PFSK-1 (cell line): ENCODE data around the gene ZNF177.

Source experiments
- FOXP2 ChIP-seq: optimal IDR thresholded peaks from 2 replicates; pipeline ENCODE3; 2011; ENCODE audit warnings: borderline replicate concordance, control low read depth, inconsistent platforms; ENCODE audit not compliant: insufficient read depth; ENCODE audit errors: extremely low read length, extremely low read depth
- POLR2AphosphoS5 ChIP-seq: IDR thresholded peaks from 2 replicates; pipeline ENCODE4 v1.6.1; 2012; ENCODE audit warnings: low read depth, mild to moderate bottlenecking, control low read depth, low read length, moderate library complexity
- SIN3A ChIP-seq: IDR thresholded peaks from 2 replicates; pipeline ENCODE4 v1.6.1; 2012; ENCODE audit warnings: mild to moderate bottlenecking, low read length, moderate library complexity, borderline replicate concordance; ENCODE audit not compliant: insufficient read depth
- TAF1 ChIP-seq: IDR thresholded peaks from 2 replicates; pipeline ENCODE4 v1.6.1; 2012; ENCODE audit warnings: low read length, control low read depth, borderline replicate concordance; ENCODE audit not compliant: insufficient read depth
- TF ChIP-seq, protein P1 (sequence below), 2 experiments: IDR thresholded peaks; 2 replicates each; pipeline versions ENCODE4 v1.6.1 to v1.8.0; 2011 to 2012; ENCODE audit warnings: low read depth in 2 of 2, low read length in 2 of 2, control low read depth in 1 of 2, inconsistent platforms in 1 of 2, mild to moderate bottlenecking in 1 of 2, moderate library complexity in 1 of 2; ENCODE audit not compliant: insufficient read depth in 1 of 2

The ZNF177 gene

GRCh38 chr19:9348671-9349070 lies 14.1 kb upstream of the ZNF177 start:
- TF ChIP-seq SIN3A: no peak
- no peak for TF ChIP-seq TAF1
- no peak for TF ChIP-seq POLR2AphosphoS5
- TF ChIP-seq FOXP2: no peak

- no peak for TF ChIP-seq FOXP2
- no peak for TF ChIP-seq SIN3A
- no peak for TF ChIP-seq TAF1
- TF ChIP-seq, protein P1, sequence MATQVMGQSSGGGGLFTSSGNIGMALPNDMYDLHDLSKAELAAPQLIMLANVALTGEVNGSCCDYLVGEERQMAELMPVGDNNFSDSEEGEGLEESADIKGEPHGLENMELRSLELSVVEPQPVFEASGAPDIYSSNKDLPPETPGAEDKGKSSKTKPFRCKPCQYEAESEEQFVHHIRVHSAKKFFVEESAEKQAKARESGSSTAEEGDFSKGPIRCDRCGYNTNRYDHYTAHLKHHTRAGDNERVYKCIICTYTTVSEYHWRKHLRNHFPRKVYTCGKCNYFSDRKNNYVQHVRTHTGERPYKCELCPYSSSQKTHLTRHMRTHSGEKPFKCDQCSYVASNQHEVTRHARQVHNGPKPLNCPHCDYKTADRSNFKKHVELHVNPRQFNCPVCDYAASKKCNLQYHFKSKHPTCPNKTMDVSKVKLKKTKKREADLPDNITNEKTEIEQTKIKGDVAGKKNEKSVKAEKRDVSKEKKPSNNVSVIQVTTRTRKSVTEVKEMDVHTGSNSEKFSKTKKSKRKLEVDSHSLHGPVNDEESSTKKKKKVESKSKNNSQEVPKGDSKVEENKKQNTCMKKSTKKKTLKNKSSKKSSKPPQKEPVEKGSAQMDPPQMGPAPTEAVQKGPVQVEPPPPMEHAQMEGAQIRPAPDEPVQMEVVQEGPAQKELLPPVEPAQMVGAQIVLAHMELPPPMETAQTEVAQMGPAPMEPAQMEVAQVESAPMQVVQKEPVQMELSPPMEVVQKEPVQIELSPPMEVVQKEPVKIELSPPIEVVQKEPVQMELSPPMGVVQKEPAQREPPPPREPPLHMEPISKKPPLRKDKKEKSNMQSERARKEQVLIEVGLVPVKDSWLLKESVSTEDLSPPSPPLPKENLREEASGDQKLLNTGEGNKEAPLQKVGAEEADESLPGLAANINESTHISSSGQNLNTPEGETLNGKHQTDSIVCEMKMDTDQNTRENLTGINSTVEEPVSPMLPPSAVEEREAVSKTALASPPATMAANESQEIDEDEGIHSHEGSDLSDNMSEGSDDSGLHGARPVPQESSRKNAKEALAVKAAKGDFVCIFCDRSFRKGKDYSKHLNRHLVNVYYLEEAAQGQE (IDR thresholded peaks at IDR 0.05; ENCODE audit: insufficient read depth in 1 of 2, low read depth in 2 of 2, low read length in 2 of 2): no peak
- TF ChIP-seq POLR2AphosphoS5: no peak
Observed at GRCh38 chr19:9352505-9352904, 10.3 kb upstream of the ZNF177 start.

DNA sequence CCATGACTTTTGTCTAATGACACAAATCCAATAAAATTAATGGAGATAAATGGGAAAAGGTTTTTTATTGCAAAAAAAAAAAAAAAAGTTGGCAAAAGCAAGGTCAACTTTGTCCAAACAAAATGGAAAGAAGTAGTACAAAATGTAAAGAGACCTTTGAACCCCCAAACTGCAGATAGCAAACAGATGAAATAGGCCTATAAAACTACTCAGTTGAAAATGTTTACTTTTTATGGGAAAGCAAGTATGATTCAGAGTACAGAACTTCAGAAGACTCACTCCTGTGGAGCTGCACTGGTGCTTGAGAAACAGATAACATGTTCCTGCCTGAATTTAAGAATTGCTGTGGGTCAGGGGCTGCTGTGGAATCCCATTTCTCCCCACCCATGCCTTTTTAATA lies 9.8 kb upstream of the ZNF177 start:
- TF ChIP-seq, protein P1 (IDR thresholded peaks at IDR 0.05; ENCODE audit: insufficient read depth in 1 of 2, low read depth in 2 of 2, low read length in 2 of 2): no peak
- TF ChIP-seq POLR2AphosphoS5 (no peak), TAF1 (no peak), SIN3A (no peak), FOXP2 (no peak)

DNA sequence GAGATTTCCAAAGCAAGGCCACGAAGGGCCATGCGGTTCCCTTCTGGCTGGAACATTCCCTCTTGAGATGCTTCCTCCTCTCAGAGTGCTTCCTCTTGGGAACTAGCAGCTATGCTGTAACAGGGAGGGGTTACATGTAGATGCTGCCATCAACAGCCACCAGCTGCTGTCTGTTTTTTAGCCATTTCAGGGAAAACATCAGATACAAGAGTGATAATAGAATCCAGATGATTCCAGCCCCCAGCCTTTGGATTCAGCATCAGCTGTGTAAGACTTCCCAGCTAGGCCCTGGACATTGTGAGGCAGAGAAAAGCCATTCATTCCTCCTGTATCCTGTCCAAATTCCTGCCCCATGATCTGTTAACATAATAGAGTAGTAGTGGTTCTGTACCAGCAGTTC lies 8.2 kb upstream of the ZNF177 start:
- no peak for TF ChIP-seq FOXP2
- no peak for TF ChIP-seq TAF1
- no peak for TF ChIP-seq POLR2AphosphoS5
- TF ChIP-seq SIN3A: no peak
- TF ChIP-seq, protein P1 (IDR thresholded peaks at IDR 0.05; ENCODE audit: insufficient read depth in 1 of 2, low read depth in 2 of 2, low read length in 2 of 2): no peak

GRCh38 chr19:9370738-9371619 lies 8.2 kb downstream of the ZNF177 start:
- no peak for TF ChIP-seq POLR2AphosphoS5

- no peak for TF ChIP-seq POLR2AphosphoS5
- TF ChIP-seq TAF1: no peak
- no peak for TF ChIP-seq SIN3A
- TF ChIP-seq FOXP2: no peak
- TF ChIP-seq, protein P1 (IDR thresholded peaks at IDR 0.05; ENCODE audit: insufficient read depth in 1 of 2, low read depth in 2 of 2, low read length in 2 of 2): no peak
Observed at GRCh38 chr19:9381361-9381785, 18.6 kb downstream of the ZNF177 start.
